Neural cell (in vitro differentiated cells): ENCODE data around the gene MACF1. TPM values are rescaled to one million over a fixed set of nuclear protein-coding genes. Genes with fewer than 3 reads are reported as not detected.

Experiments used
- H2AFZ ChIP-seq: fragments of 200-600, 300-800 bp; sonication (generic), shearing (Covaris generic); 2 replicates; pipeline ENCODE4 v1.6.0; 2014; ENCODE audit warnings: low read depth, mild to moderate bottlenecking, antibody characterized with exemption, low read length, moderate library complexity
- H3F3A ChIP-seq: fragments of 200-600 bp; shearing (Covaris generic); 2 replicates; pipeline ENCODE4 v1.6.1; 2016; ENCODE audit warnings: mild to moderate bottlenecking, moderate library complexity, mixed read lengths, antibody characterized with exemption, low read length; ENCODE audit not compliant: insufficient read depth, poor library complexity, severe bottlenecking
- H3K27ac ChIP-seq: fragments of 200-600, 300-800 bp; sonication (generic), shearing (Covaris generic); 2 replicates; pipeline ENCODE4 v1.5.1; 2014; ENCODE audit warnings: mild to moderate bottlenecking, low read length, moderate library complexity
- H3K27me3 ChIP-seq: fragments of 300-800, 200-600 bp; sonication (generic), shearing (Covaris generic); 2 replicates; pipeline ENCODE4 v1.6.0; 2014; ENCODE audit warnings: mild to moderate bottlenecking, low read depth, low read length, moderate library complexity; ENCODE audit not compliant: insufficient read depth
- H3K36me3 ChIP-seq: fragments of 300-800, 200-600 bp; sonication (generic), shearing (Covaris generic); 2 replicates; pipeline ENCODE4 v1.5.1; 2014; ENCODE audit warnings: mild to moderate bottlenecking, antibody characterized with exemption, low read length, moderate library complexity; ENCODE audit not compliant: insufficient read depth
- H3K4me2 ChIP-seq: fragments of 300-800, 200-600 bp; sonication (generic), shearing (Covaris generic); 2 replicates; pipeline ENCODE4 v1.6.0; 2014; ENCODE audit warnings: mild to moderate bottlenecking, low read length
- H3K4me3 ChIP-seq: fragments of 300-800, 200-600 bp; sonication (generic), shearing (Covaris generic); 2 replicates; pipeline ENCODE4 v1.5.1; 2014; ENCODE audit warnings: mild to moderate bottlenecking, low read length, moderate library complexity
- H3K79me2 ChIP-seq: fragments of 200-600 bp; shearing (Covaris generic); replicated peaks from 2 replicates; pipeline ENCODE4 v1.6.0; 2014; ENCODE audit warnings: mild to moderate bottlenecking, low read length, moderate library complexity; ENCODE audit not compliant: insufficient read depth
- H3K9ac ChIP-seq: fragments of 300-800, 200-600 bp; sonication (generic), shearing (Covaris generic); 2 replicates; pipeline ENCODE4 v1.6.1; 2016; ENCODE audit warnings: mild to moderate bottlenecking, low read length, mixed read lengths
- H3K9me2 ChIP-seq: fragments of 200-600 bp; shearing (Covaris generic); 2 replicates; pipeline ENCODE4 v1.6.1; 2016; ENCODE audit warnings: mild to moderate bottlenecking, low read length, mixed read lengths; ENCODE audit not compliant: insufficient read depth
- H3K9me3 ChIP-seq: fragments of 200-600, 300-800 bp; sonication (generic), shearing (Covaris generic); 2 replicates; pipeline ENCODE4 v1.6.1; 2016; ENCODE audit warnings: mild to moderate bottlenecking, mixed run types, low read length, moderate library complexity, mixed read lengths
- H4K20me1 ChIP-seq: fragments of 200-600 bp; shearing (Covaris generic); 2 replicates; pipeline ENCODE4 v1.6.1; 2016; ENCODE audit warnings: mild to moderate bottlenecking, mixed run types; ENCODE audit not compliant: insufficient read depth
- EP300 ChIP-seq: fragments of 450-650 bp; conservative IDR thresholded peaks from 2 replicates; pipeline ENCODE4 v1.6.1; 2014; ENCODE audit warnings: antibody characterized with exemption, mild to moderate bottlenecking, moderate library complexity; ENCODE audit not compliant: poor library complexity, severe bottlenecking
- EZH2 ChIP-seq: fragments of 200-600, 300-800 bp; shearing (Covaris generic), sonication (generic); IDR thresholded peaks from 2 replicates; pipeline ENCODE4 v1.6.1; 2014; ENCODE audit warnings: antibody characterized with exemption, low read length, borderline replicate concordance, mild to moderate bottlenecking; ENCODE audit not compliant: insufficient read depth, poor library complexity, severe bottlenecking
- MXI1 ChIP-seq: fragments of 450-650 bp; conservative IDR thresholded peaks from 2 replicates; pipeline ENCODE4 v1.6.1; 2014; ENCODE audit warnings: antibody characterized with exemption, mild to moderate bottlenecking; ENCODE audit not compliant: poor library complexity, severe bottlenecking
- POLR2AphosphoS5 ChIP-seq: IDR thresholded peaks from 2 replicates; pipeline ENCODE4 v1.6.1; 2012
- RAD21 ChIP-seq: fragments of 450-650 bp; conservative IDR thresholded peaks from 2 replicates; pipeline ENCODE4 v1.6.1; 2014; ENCODE audit warnings: antibody characterized with exemption, mild to moderate bottlenecking, moderate library complexity
- REST ChIP-seq: IDR thresholded peaks from 2 replicates; pipeline ENCODE4 v1.6.1; 2012; ENCODE audit warnings: borderline replicate concordance
- SMC3 ChIP-seq: fragments of 450-650 bp; conservative IDR thresholded peaks from 2 replicates; pipeline ENCODE4 v1.6.1; 2014; ENCODE audit warnings: antibody characterized with exemption, mild to moderate bottlenecking, moderate library complexity; ENCODE audit not compliant: poor library complexity
- TAF1 ChIP-seq: IDR thresholded peaks from 2 replicates; pipeline ENCODE4 v1.6.1; 2012; ENCODE audit warnings: low read depth
- polyA plus RNA-seq: library from polyadenylated mRNA; depleted of rRNA; stranded (reverse); fragments of >200 nt; gene quantifications from 2 replicates; pipeline ENCODE4 v1.2.3, GENCODE V29; 2014
- TF ChIP-seq, protein P1 (sequence below): fragments of 450-650 bp; IDR thresholded peaks from 2 replicates; pipeline ENCODE4 v1.5.1; 2014; ENCODE audit warnings: antibody characterized with exemption, mild to moderate bottlenecking, moderate library complexity; ENCODE audit not compliant: poor library complexity, severe bottlenecking

Gene MACF1
- polyA plus RNA-seq, 1 donor from 2014 or later, result 176 TPM

GRCh38 chr1:39418236-39418635 is 213.7 kb downstream of the MACF1 start:
- Histone ChIP-seq H3K9me3 (no peaks in the 10 kb centered on the region), H3K27me3 (no peaks in the 10 kb centered on the region), H4K20me1 (no peaks in the 10 kb centered on the region), H3K4me3 (no peak overlapping the region), H3K9ac (no peak overlapping the region), H3K27ac (no peak overlapping the region), H3K4me2 (no peak overlapping the region), H3K9me2 (no peaks in the 10 kb centered on the region), H3K79me2 (peaks cover 54% of the 10 kb centered on the region), H2AFZ (no peak overlapping the region), H3F3A (no peaks in the 10 kb centered on the region), H3K36me3 (no peaks in the 10 kb centered on the region)
- TF ChIP-seq RAD21 (no peak), SMC3 (no peak), EP300 (no peak), EZH2 (no peak), MXI1 (no peak), POLR2AphosphoS5 (no peak)
- TF ChIP-seq, protein P1, sequence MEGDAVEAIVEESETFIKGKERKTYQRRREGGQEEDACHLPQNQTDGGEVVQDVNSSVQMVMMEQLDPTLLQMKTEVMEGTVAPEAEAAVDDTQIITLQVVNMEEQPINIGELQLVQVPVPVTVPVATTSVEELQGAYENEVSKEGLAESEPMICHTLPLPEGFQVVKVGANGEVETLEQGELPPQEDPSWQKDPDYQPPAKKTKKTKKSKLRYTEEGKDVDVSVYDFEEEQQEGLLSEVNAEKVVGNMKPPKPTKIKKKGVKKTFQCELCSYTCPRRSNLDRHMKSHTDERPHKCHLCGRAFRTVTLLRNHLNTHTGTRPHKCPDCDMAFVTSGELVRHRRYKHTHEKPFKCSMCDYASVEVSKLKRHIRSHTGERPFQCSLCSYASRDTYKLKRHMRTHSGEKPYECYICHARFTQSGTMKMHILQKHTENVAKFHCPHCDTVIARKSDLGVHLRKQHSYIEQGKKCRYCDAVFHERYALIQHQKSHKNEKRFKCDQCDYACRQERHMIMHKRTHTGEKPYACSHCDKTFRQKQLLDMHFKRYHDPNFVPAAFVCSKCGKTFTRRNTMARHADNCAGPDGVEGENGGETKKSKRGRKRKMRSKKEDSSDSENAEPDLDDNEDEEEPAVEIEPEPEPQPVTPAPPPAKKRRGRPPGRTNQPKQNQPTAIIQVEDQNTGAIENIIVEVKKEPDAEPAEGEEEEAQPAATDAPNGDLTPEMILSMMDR, result no peak

- Histone ChIP-seq H3K9me3 (no peaks in the 10 kb centered on the region), H3K27me3 (no peaks in the 10 kb centered on the region), H3K79me2 (peaks cover 49% of the 10 kb centered on the region), H3K9me2 (no peaks in the 10 kb centered on the region), H3K27ac (no peak overlapping the region), H3K36me3 (no peaks in the 10 kb centered on the region), H3F3A (no peaks in the 10 kb centered on the region), H3K9ac (no peak overlapping the region), H3K4me3 (no peak overlapping the region), H4K20me1 (no peaks in the 10 kb centered on the region), H3K4me2 (no peak overlapping the region), H2AFZ (no peak overlapping the region)
- TF ChIP-seq EZH2 (no peak), MXI1 (no peak), TAF1 (no peak), EP300 (no peak), SMC3 (no peak), REST (no peak), POLR2AphosphoS5 (no peak), RAD21 (no peak)
- TF ChIP-seq, protein P1, result no peak
These were observed 216.0 kb downstream of the MACF1 start for GRCh38 chr1:39420493-39420892.
